ENCODE results near the gene OR7G2.
"Not testable (repeated sequence)": the region's sequence is repeated elsewhere in the genome, so short reads cannot be mapped to it uniquely, and the experiment has no call there.

Gene OR7G2

DNA sequence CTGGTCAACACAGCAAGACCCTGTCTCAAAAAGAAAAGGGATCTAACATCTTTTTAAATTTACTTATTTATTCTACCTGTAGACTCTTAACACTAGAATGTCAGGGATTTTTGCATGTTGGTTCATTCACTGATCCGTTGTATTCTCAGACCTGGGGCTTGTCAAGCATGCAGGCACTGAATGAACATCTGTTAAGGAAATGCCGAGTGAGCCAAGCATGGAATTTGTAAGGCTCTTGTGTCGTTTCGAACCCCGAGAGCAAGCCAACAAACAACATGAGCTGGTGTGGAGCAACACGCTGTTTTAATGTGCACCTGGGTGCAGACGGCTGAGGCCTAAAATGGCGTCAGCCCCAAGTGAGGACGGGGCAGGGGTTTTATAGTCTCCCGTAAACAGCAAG lies 30.4 kb downstream of the OR7G2 start:
- no peak for DNase-seq
- WGBS, result 88% methylated on average over 10 of the region's 10 CpGs
- no peak overlapping the region for H3K14ac ChIP-seq (ENCODE audit: low read length in 2 of 2)
- no peak overlapping the region for H3K4ac ChIP-seq (ENCODE audit: low read depth in 1 of 2, low read length in 2 of 2)
- no peak overlapping the region for H2BK15ac ChIP-seq (ENCODE audit: low read depth, poor library complexity, severe bottlenecking)
- no peak overlapping the region for H3K9ac ChIP-seq (ENCODE audit: low read length)
- no peaks in the 10 kb centered on the region for H3K27me3 ChIP-seq (ENCODE audit: control insufficient read depth in 1 of 2, insufficient read depth in 1 of 2, low read length in 2 of 2)
- peak overlapping the region; percentile 16 for H2AK5ac ChIP-seq (ENCODE audit: low read length, severe bottlenecking)
- no peaks in the 10 kb centered on the region for H3K9me3 ChIP-seq (ENCODE audit: control insufficient read depth, low read length)
- H4K8ac ChIP-seq (ENCODE audit: low read length), result no peak overlapping the region
- peaks cover 7% of the 10 kb centered on the region for H3K4me1 ChIP-seq (ENCODE audit: control insufficient read depth, insufficient read depth, low read depth, low read length)
- no peak overlapping the region for H4K91ac ChIP-seq (ENCODE audit: low read length)
- no peaks in the 10 kb centered on the region for H3K79me1 ChIP-seq (replicated peaks; ENCODE audit: low read length, poor library complexity, severe bottlenecking)
- H3K4me3 ChIP-seq (ENCODE audit: insufficient read depth in 1 of 2, low read depth in 1 of 2, low read length in 2 of 2), result no peak overlapping the region
- no peak overlapping the region for H3K18ac ChIP-seq (ENCODE audit: low read depth in 1 of 2, low read length in 2 of 2)
- H2BK12ac ChIP-seq (ENCODE audit: low read length in 2 of 2), result no peak overlapping the region
- no peak overlapping the region for H2BK120ac ChIP-seq (ENCODE audit: low read depth, low read length)
- no peak overlapping the region for H3K27ac ChIP-seq (ENCODE audit: low read length, poor library complexity, severe bottlenecking)
- H3K23ac ChIP-seq (ENCODE audit: low read length in 2 of 2), result no peak overlapping the region
- H2AFZ ChIP-seq (ENCODE audit: low read depth, low read length), result no peak overlapping the region
- H3K4me2 ChIP-seq (ENCODE audit: low read length, poor library complexity, severe bottlenecking), result no peak overlapping the region
- H2BK5ac ChIP-seq (ENCODE audit: low read depth, low read length, poor library complexity, severe bottlenecking), result no peak overlapping the region
- no peaks in the 10 kb centered on the region for H3K36me3 ChIP-seq (ENCODE audit: control insufficient read depth in 1 of 2, insufficient read depth in 2 of 2, low read depth in 1 of 2, low read length in 2 of 2)

DNA sequence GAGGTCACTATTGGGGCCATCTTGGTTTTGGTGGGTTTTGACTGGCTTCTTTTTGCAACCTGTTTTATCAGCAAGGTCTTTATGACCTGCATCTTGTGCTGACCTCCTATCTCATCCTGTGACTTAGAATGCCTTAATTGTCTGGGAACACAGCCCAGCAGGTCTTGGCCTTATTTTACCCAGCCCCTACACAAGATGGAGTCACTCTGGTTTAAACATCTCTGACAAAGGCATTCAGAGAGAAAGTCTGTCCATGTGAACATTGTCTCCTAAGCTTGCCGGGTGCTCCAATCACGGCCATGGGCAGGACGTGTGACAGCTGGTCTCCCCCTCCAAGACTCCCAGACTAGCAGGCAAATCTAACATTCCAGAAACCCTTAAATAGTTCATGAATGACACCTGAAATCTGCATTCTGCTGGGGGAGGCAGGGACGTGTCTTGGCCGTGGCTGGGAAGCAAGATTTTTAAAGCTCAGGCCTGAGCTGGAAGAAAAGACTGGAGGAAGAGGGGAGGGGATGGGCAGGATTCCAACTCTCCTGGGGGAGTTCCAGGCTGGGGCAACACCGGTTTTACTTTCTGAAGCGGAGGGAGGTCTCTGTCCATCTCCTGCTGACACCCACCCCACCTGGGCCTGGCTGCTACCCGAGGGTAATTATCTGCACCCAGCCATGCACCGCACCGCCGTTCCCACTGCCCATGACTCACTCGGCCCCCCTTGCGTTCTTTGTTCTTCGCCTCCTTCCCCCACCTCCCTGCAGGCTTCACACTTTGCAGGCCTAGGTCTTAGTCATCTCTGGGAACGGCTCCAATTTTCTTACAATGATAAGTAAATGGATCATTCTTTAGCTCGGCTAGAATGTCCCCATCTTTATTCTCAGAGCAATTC lies 32.0 kb downstream of the OR7G2 start:
- Histone ChIP-seq H4K91ac (ENCODE audit: low read length) (no peak overlapping the region), H2BK12ac (ENCODE audit: low read length in 2 of 2) (no peak overlapping the region), H3K4me2 (ENCODE audit: low read length, poor library complexity, severe bottlenecking) (peak overlapping the region; percentile 21), H2BK15ac (ENCODE audit: low read depth, poor library complexity, severe bottlenecking) (no peak overlapping the region), H2AK5ac (ENCODE audit: low read length, severe bottlenecking) (peak overlapping the region; percentile 25), H3K23ac (ENCODE audit: low read length in 2 of 2) (no peak overlapping the region), H3K9ac (ENCODE audit: low read length) (no peak overlapping the region), H3K18ac (ENCODE audit: low read depth in 1 of 2, low read length in 2 of 2) (no peak overlapping the region), H3K14ac (ENCODE audit: low read length in 2 of 2) (no peak overlapping the region), H4K8ac (ENCODE audit: low read length) (no peak overlapping the region), H3K9me3 (ENCODE audit: control insufficient read depth, low read length) (no peaks in the 10 kb centered on the region), H3K4me3 (ENCODE audit: insufficient read depth in 1 of 2, low read depth in 1 of 2, low read length in 2 of 2) (no peak overlapping the region), H2BK120ac (ENCODE audit: low read depth, low read length) (no peak overlapping the region), H2AFZ (ENCODE audit: low read depth, low read length) (no peak overlapping the region), H3K4ac (ENCODE audit: low read depth in 1 of 2, low read length in 2 of 2) (no peak overlapping the region), H3K79me1 (replicated peaks; ENCODE audit: low read length, poor library complexity, severe bottlenecking) (no peaks in the 10 kb centered on the region), H3K27me3 (ENCODE audit: control insufficient read depth in 1 of 2, insufficient read depth in 1 of 2, low read length in 2 of 2) (no peaks in the 10 kb centered on the region), H3K36me3 (ENCODE audit: control insufficient read depth in 1 of 2, insufficient read depth in 2 of 2, low read depth in 1 of 2, low read length in 2 of 2) (no peaks in the 10 kb centered on the region), H2BK5ac (ENCODE audit: low read depth, low read length, poor library complexity, severe bottlenecking) (peak overlapping the region; percentile 76), H3K4me1 (ENCODE audit: control insufficient read depth, insufficient read depth, low read depth, low read length) (peaks cover 10% of the 10 kb centered on the region), H3K27ac (ENCODE audit: low read length, poor library complexity, severe bottlenecking) (peak overlapping the region; percentile 88)
- peak; percentile 72 for DNase-seq
- 15% methylated on average over 16 of the region's 16 CpGs for WGBS

DNA sequence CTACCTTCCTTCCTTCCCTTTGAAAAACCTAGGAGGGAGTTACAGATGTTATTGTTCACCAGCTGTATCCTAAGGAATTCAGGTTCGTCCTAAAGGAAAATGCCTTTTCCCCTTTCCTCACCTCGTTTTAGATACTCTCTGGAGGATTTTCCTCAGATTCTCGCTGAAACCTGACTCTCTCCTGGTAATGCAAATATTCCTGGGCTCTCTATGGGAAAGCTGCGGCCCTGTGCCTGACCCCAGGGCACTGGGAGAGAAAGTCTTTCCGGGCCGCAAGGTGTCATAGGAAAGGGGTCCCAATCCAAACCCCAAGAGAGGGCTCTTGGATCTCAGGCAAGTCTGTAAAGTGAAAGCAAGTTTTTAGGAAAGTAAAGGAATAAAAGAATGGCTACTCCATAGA lies 33.5 kb downstream of the OR7G2 start:
- H3K9ac ChIP-seq (ENCODE audit: low read length), result no peak overlapping the region
- H2BK12ac ChIP-seq (ENCODE audit: low read length in 2 of 2), result no peak overlapping the region
- H2BK5ac ChIP-seq (ENCODE audit: low read depth, low read length, poor library complexity, severe bottlenecking), result no peak overlapping the region
- no peak overlapping the region for H3K18ac ChIP-seq (ENCODE audit: low read depth in 1 of 2, low read length in 2 of 2)
- no peak overlapping the region for H2BK120ac ChIP-seq (ENCODE audit: low read depth, low read length)
- H3K4me2 ChIP-seq (ENCODE audit: low read length, poor library complexity, severe bottlenecking), result no peak overlapping the region
- H3K4ac ChIP-seq (ENCODE audit: low read depth in 1 of 2, low read length in 2 of 2), result no peak overlapping the region
- no peaks in the 10 kb centered on the region for H3K79me1 ChIP-seq (replicated peaks; ENCODE audit: low read length, poor library complexity, severe bottlenecking)
- H3K23ac ChIP-seq (ENCODE audit: low read length in 2 of 2), result no peak overlapping the region
- DNase-seq, result no peak
- no peaks in the 10 kb centered on the region for H3K9me3 ChIP-seq (ENCODE audit: control insufficient read depth, low read length)
- H2BK15ac ChIP-seq (ENCODE audit: low read depth, poor library complexity, severe bottlenecking), result no peak overlapping the region
- H4K8ac ChIP-seq (ENCODE audit: low read length), result no peak overlapping the region
- H3K27ac ChIP-seq (ENCODE audit: low read length, poor library complexity, severe bottlenecking), result no peak overlapping the region
- peak overlapping the region; percentile 49 for H2AK5ac ChIP-seq (ENCODE audit: low read length, severe bottlenecking)
- H3K27me3 ChIP-seq (ENCODE audit: control insufficient read depth in 1 of 2, insufficient read depth in 1 of 2, low read length in 2 of 2), result no peaks in the 10 kb centered on the region
- no peak overlapping the region for H4K91ac ChIP-seq (ENCODE audit: low read length)
- H3K4me3 ChIP-seq (ENCODE audit: insufficient read depth in 1 of 2, low read depth in 1 of 2, low read length in 2 of 2), result no peak overlapping the region
- 52% methylated on average over 6 of the region's 6 CpGs for WGBS
- H3K4me1 ChIP-seq (ENCODE audit: control insufficient read depth, insufficient read depth, low read depth, low read length), result peaks cover 13% of the 10 kb centered on the region
- H3K36me3 ChIP-seq (ENCODE audit: control insufficient read depth in 1 of 2, insufficient read depth in 2 of 2, low read depth in 1 of 2, low read length in 2 of 2), result no peaks in the 10 kb centered on the region
- H2AFZ ChIP-seq (ENCODE audit: low read depth, low read length), result no peak overlapping the region
- no peak overlapping the region for H3K14ac ChIP-seq (ENCODE audit: low read length in 2 of 2)

DNA sequence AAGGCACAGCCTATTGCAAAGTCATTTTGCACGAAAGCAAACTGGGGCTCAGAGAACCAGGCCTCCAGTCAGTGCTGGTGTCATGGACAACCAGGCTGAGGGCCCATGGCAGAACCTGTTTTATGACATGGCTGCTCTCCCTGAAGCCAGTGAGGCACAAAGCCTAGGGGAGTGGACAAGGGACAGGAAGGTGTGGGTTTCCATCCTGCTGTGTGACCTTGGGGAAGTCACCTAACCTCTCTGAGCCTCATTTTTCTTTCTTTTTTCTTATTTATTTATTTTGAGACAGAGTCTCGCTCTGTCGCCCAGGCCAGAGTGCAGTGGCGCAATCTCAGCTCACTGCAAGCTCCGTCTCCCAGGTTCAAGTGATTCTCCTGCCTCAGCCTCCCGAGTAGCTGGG lies 35.6 kb downstream of the OR7G2 start:
- 89% methylated on average over 6 of the region's 6 CpGs for WGBS
- H2BK5ac ChIP-seq (ENCODE audit: low read depth, low read length, poor library complexity, severe bottlenecking); H4K8ac ChIP-seq (ENCODE audit: low read length); H3K4me3 ChIP-seq (ENCODE audit: insufficient read depth in 1 of 2, low read depth in 1 of 2, low read length in 2 of 2); H2BK15ac ChIP-seq (ENCODE audit: low read depth, poor library complexity, severe bottlenecking); H2BK12ac ChIP-seq (ENCODE audit: low read length in 2 of 2); H4K91ac ChIP-seq (ENCODE audit: low read length); H3K9ac ChIP-seq (ENCODE audit: low read length); H3K23ac ChIP-seq (ENCODE audit: low read length in 2 of 2); H2AFZ ChIP-seq (ENCODE audit: low read depth, low read length); H3K79me1 ChIP-seq (replicated peaks; ENCODE audit: low read length, poor library complexity, severe bottlenecking); DNase-seq; H3K9me3 ChIP-seq (ENCODE audit: control insufficient read depth, low read length); H2BK120ac ChIP-seq (ENCODE audit: low read depth, low read length); H3K14ac ChIP-seq (ENCODE audit: low read length in 2 of 2); H3K4me1 ChIP-seq (ENCODE audit: control insufficient read depth, insufficient read depth, low read depth, low read length); H3K4me2 ChIP-seq (ENCODE audit: low read length, poor library complexity, severe bottlenecking); H2AK5ac ChIP-seq (ENCODE audit: low read length, severe bottlenecking); H3K27ac ChIP-seq (ENCODE audit: low read length, poor library complexity, severe bottlenecking); H3K18ac ChIP-seq (ENCODE audit: low read depth in 1 of 2, low read length in 2 of 2); H3K36me3 ChIP-seq (ENCODE audit: control insufficient read depth in 1 of 2, insufficient read depth in 2 of 2, low read depth in 1 of 2, low read length in 2 of 2); H3K27me3 ChIP-seq (ENCODE audit: control insufficient read depth in 1 of 2, insufficient read depth in 1 of 2, low read length in 2 of 2); H3K4ac ChIP-seq (ENCODE audit: low read depth in 1 of 2, low read length in 2 of 2): not testable (repeated sequence)

Data from mesenchymal stem cell (in vitro differentiated cells and primary cell).